ENCODE data around the gene SMAP2. TPM values are rescaled to one million over a fixed set of nuclear protein-coding genes. Genes with fewer than 3 reads are reported as not detected.
A peak's percentile ranks its signal among the peaks of the same experiment; 100 is the strongest.

SMAP2 gene
- polyA plus RNA-seq, 3 donors: 302 to 382 (median 359) TPM

- peaks cover 51 to 64% of the 10 kb centered on the region in 2 donors for H3K36me3 Mint-ChIP-seq
- H3K27ac ChIP-seq (ENCODE audit: low read depth in 1 of 2, low read length in 2 of 2): peak overlapping the region; percentile 93 to 98
- H3K4me1 ChIP-seq (ENCODE audit: control insufficient read depth in 1 of 2, insufficient read depth in 2 of 2, low read length in 2 of 2): peaks cover 98 to 99% of the 10 kb centered on the region in 2 donors
- H3K27me3 Mint-ChIP-seq (ENCODE audit: low read depth in 3 of 3): peaks cover 0 to 2% (median 0%) of the 10 kb centered on the region in 3 donors
- peaks cover 17 to 46% of the 10 kb centered on the region in 2 donors for H3K36me3 ChIP-seq (replicated peaks in 1 of 2; ENCODE audit: control insufficient read depth in 1 of 2, insufficient read depth in 2 of 2, low read length in 2 of 2)
- no peaks in the 10 kb centered on the region for H3K27me3 ChIP-seq (ENCODE audit: control insufficient read depth in 2 of 2, insufficient read depth in 2 of 2, low read length in 2 of 2)
- intact Hi-C loops (cut with micrococcal nuclease): no loop called here
- H3K79me2 ChIP-seq (ENCODE audit: insufficient read depth, low read length): peaks cover 94% of the 10 kb centered on the region
- 36% methylated on average over 1 of the region's 2 CpGs for WGBS (ENCODE audit: insufficient coverage)
- no peaks in the 10 kb centered on the region for H3K9me3 Mint-ChIP-seq
- H3K4me3 Mint-ChIP-seq: peak overlapping the region in 1 of 2 donors; percentile 23
- peak overlapping the region; percentile 76 for H3K4me2 ChIP-seq (replicated peaks; ENCODE audit: extremely low read depth, low read length, poor library complexity, severe bottlenecking)
- H3K9ac ChIP-seq (ENCODE audit: insufficient read depth, low read length, poor library complexity, severe bottlenecking): peak overlapping the region; percentile 60
- H4K20me1 ChIP-seq (ENCODE audit: insufficient read depth, low read length): peaks cover 6% of the 10 kb centered on the region
- H3K27ac Mint-ChIP-seq: peak overlapping the region; percentile 95 to 99 (median 98)
- H3K4me1 Mint-ChIP-seq: peaks cover 92% of the 10 kb centered on the region
- DNase-seq: no peak
- peak overlapping the region in 1 of 3 experiments; percentile 68 for H3K4me3 ChIP-seq (replicated peaks in 1 of 3; ENCODE audit: low read depth in 2 of 3, low read length in 3 of 3)
- TF ChIP-seq CTCF (IDR thresholded peaks at IDR 0.05): no peak
- no peak overlapping the region for H2AFZ ChIP-seq (ENCODE audit: insufficient read depth, low read depth, low read length, poor library complexity, severe bottlenecking)
- no peaks in the 10 kb centered on the region for H3K9me3 ChIP-seq (replicated peaks in 1 of 2; ENCODE audit: control insufficient read depth in 1 of 2, insufficient read depth in 1 of 2, low read length in 2 of 2)
These were observed 10.9 kb downstream of the SMAP2 start for GRCh38 chr1:40384413-40384762.

- no peaks in the 10 kb centered on the region for H3K9me3 ChIP-seq (replicated peaks in 1 of 2; ENCODE audit: control insufficient read depth in 1 of 2, insufficient read depth in 1 of 2, low read length in 2 of 2)
These were observed 11.4 kb downstream of the SMAP2 start for GRCh38 chr1:40384887-40385286.

More at GRCh38 chr1:40384887-40385286, 11.4 kb downstream of the SMAP2 start:
- intact Hi-C loops (cut with micrococcal nuclease): no loop called here
- Mint-ChIP-seq H3K4me3 (peak overlapping the region; percentile 51 to 72), H3K9me3 (no peaks in the 10 kb centered on the region), H3K27ac (peak overlapping the region; percentile 95 to 99 (median 98)), H3K27me3 (ENCODE audit: low read depth in 3 of 3) (peaks cover 0 to 2% (median 0%) of the 10 kb centered on the region in 3 donors), H3K4me1 (peaks cover 94% of the 10 kb centered on the region), H3K36me3 (peaks cover 54 to 64% of the 10 kb centered on the region in 2 donors)
- H3K36me3 ChIP-seq (replicated peaks in 1 of 2; ENCODE audit: control insufficient read depth in 1 of 2, insufficient read depth in 2 of 2, low read length in 2 of 2): peaks cover 19 to 45% of the 10 kb centered on the region in 2 donors
- H3K27me3 ChIP-seq (ENCODE audit: control insufficient read depth in 2 of 2, insufficient read depth in 2 of 2, low read length in 2 of 2): no peaks in the 10 kb centered on the region
- peaks cover 94% of the 10 kb centered on the region for H3K79me2 ChIP-seq (ENCODE audit: insufficient read depth, low read length)
- H3K4me1 ChIP-seq (ENCODE audit: control insufficient read depth in 1 of 2, insufficient read depth in 2 of 2, low read length in 2 of 2): peaks cover 98 to 99% of the 10 kb centered on the region in 2 donors
- H2AFZ ChIP-seq (ENCODE audit: insufficient read depth, low read depth, low read length, poor library complexity, severe bottlenecking): no peak overlapping the region
- no peak for TF ChIP-seq CTCF (IDR thresholded peaks at IDR 0.05)
- peak in 1 of 3 donors; percentile 67 for DNase-seq
- peak overlapping the region; percentile 93 to 98 for H3K27ac ChIP-seq (ENCODE audit: low read depth in 1 of 2, low read length in 2 of 2)
- 88% methylated on average over 2 of the region's 6 CpGs for WGBS (ENCODE audit: insufficient coverage)
- peak overlapping the region in 1 of 3 experiments; percentile 68 for H3K4me3 ChIP-seq (replicated peaks in 1 of 3; ENCODE audit: low read depth in 2 of 3, low read length in 3 of 3)
- H3K9ac ChIP-seq (ENCODE audit: insufficient read depth, low read length, poor library complexity, severe bottlenecking): peak overlapping the region; percentile 60
- peak overlapping the region; percentile 76 for H3K4me2 ChIP-seq (replicated peaks; ENCODE audit: extremely low read depth, low read length, poor library complexity, severe bottlenecking)
- H4K20me1 ChIP-seq (ENCODE audit: insufficient read depth, low read length): peaks cover 6% of the 10 kb centered on the region

All from CD14-positive monocyte (primary cell).